ENCODE measurements around the gene SLC15A4.

GRCh38 chr12:128804762-128805161 lies 19.0 kb downstream of the SLC15A4 start:
- no peak for TF ChIP-seq CTCF (IDR thresholded peaks at IDR 0.05)
- no peak for TF ChIP-seq SMC3 (IDR thresholded peaks at IDR 0.05; ENCODE audit: low read depth, low read length)
- TF ChIP-seq ZBTB33 (IDR thresholded peaks at IDR 0.05; ENCODE audit: borderline replicate concordance, low read depth): no peak
- no peak for TF ChIP-seq PBX3 (IDR thresholded peaks at IDR 0.05)
- no peak for TF ChIP-seq IRF3 (IDR thresholded peaks at IDR 0.05; ENCODE audit: low read depth, low read length)
- TF ChIP-seq TEAD4 (IDR thresholded peaks at IDR 0.05; ENCODE audit: borderline replicate concordance, insufficient read depth): no peak
- TF ChIP-seq NRF1 (IDR thresholded peaks at IDR 0.05; ENCODE audit: low read depth, low read length): no peak
- no peak for TF ChIP-seq MEF2A (IDR thresholded peaks at IDR 0.05; ENCODE audit: borderline replicate concordance, low read depth)
- TF ChIP-seq USF1 (IDR thresholded peaks at IDR 0.05; ENCODE audit: borderline replicate concordance, low read depth): no peak
- TF ChIP-seq POLR2AphosphoS5 (IDR thresholded peaks at IDR 0.05; ENCODE audit: low read depth, low read length): no peak
- no peak for TF ChIP-seq RCOR1 (IDR thresholded peaks at IDR 0.05; ENCODE audit: low read length)

Data from SK-N-SH (cell line).